ENCODE data around the gene HTATIP2. TPM values are rescaled to one million over a fixed set of nuclear protein-coding genes. Genes with fewer than 3 reads are reported as not detected.
A peak's percentile ranks its signal among the peaks of the same experiment; 100 is the strongest.
"Not testable (repeated sequence)": the region's sequence is repeated elsewhere in the genome, so short reads cannot be mapped to it uniquely, and the experiment has no call there.

HTATIP2 gene
- total and polyA plus RNA-seq, 7 donors: 31.3 to 184 (median 54.4) TPM

GRCh38 chr11:20357150-20357549, 6.4 kb upstream of the HTATIP2 start:
- no peak for DNase-seq
- Histone ChIP-seq H3K4me1 (no peaks in the 10 kb centered on the region), H3K9me3 (no peaks in the 10 kb centered on the region), H3K27ac (no peak overlapping the region), H3K27me3 (ENCODE audit: insufficient read depth in 3 of 3, low read length in 2 of 3) (no peaks in the 10 kb centered on the region), H3K36me3 (ENCODE audit: insufficient read depth in 1 of 2, low read depth in 1 of 2) (no peaks in the 10 kb centered on the region), H3K4me3 (no peak overlapping the region)
- intact Hi-C loops (cut with DNase I): loop anchor here in 1 of 2 donors (10.0 kb wide), 1 partner anchor 412 kb away; no protein-coding TSS in a partner anchor
- ATAC-seq: no peak
- 35 to 51% (median 50%) methylated on average over 1 of the region's 1 CpG for WGBS, 3 donors
- no peak for TF ChIP-seq CTCF (IDR thresholded peaks at IDR 0.05)

GRCh38 chr11:20360650-20361049, 2.9 kb upstream of the HTATIP2 start:
- 62 to 67% (median 63%) methylated on average over 7 of the region's 7 CpGs for WGBS, 3 donors

GRCh38 chr11:20362481-20362880, 1.0 kb upstream of the HTATIP2 start:
- Histone ChIP-seq H3K36me3 (ENCODE audit: insufficient read depth in 1 of 2, low read depth in 1 of 2) (peaks cover 0 to 6% of the 10 kb centered on the region in 2 donors), H3K27ac (no peak overlapping the region), H3K27me3 (ENCODE audit: insufficient read depth in 3 of 3, low read length in 2 of 3) (no peaks in the 10 kb centered on the region), H3K9me3 (no peaks in the 10 kb centered on the region), H3K4me1 (peaks cover 18% of the 10 kb centered on the region), H3K4me3 (no peak overlapping the region)
- intact Hi-C loops (cut with DNase I): no loop called here
- no peak for DNase-seq
- 0 to 2% (median 0%) methylated on average over 1 of the region's 1 CpG for WGBS, 3 donors
- ATAC-seq: no peak
- no peak for TF ChIP-seq CTCF (IDR thresholded peaks at IDR 0.05)

More at GRCh38 chr11:20360650-20361049, 2.9 kb upstream of the HTATIP2 start:
- no peak overlapping the region for H3K4me3 ChIP-seq
- intact Hi-C loops (cut with DNase I): no loop called here
- H3K4me1 ChIP-seq: peaks cover 9% of the 10 kb centered on the region
- DNase-seq (no peak), ATAC-seq (no peak)
- H3K27ac ChIP-seq: no peak overlapping the region
- H3K9me3 ChIP-seq: no peaks in the 10 kb centered on the region
- H3K36me3 ChIP-seq (ENCODE audit: insufficient read depth in 1 of 2, low read depth in 1 of 2): no peaks in the 10 kb centered on the region
- no peaks in the 10 kb centered on the region for H3K27me3 ChIP-seq (ENCODE audit: insufficient read depth in 3 of 3, low read length in 2 of 3)
- no peak for TF ChIP-seq CTCF (IDR thresholded peaks at IDR 0.05)

- Histone ChIP-seq H3K4me3 (peak overlapping the region; percentile 89), H3K4me1 (peaks cover 20% of the 10 kb centered on the region), H3K27ac (peak overlapping the region; percentile 89), H3K36me3 (ENCODE audit: insufficient read depth in 1 of 2, low read depth in 1 of 2) (peaks cover 0 to 12% of the 10 kb centered on the region in 2 donors), H3K9me3 (no peaks in the 10 kb centered on the region), H3K27me3 (ENCODE audit: insufficient read depth in 3 of 3, low read length in 2 of 3) (no peaks in the 10 kb centered on the region)
- WGBS, 3 donors: 74 to 81% (median 78%) methylated on average over 2 of the region's 2 CpGs
- no peak for DNase-seq
- intact Hi-C loops (cut with DNase I): no loop called here
- ATAC-seq: peak in 1 of 4 donors; percentile 1
- no peak for TF ChIP-seq CTCF (IDR thresholded peaks at IDR 0.05)
Observed at GRCh38 chr11:20363149-20363499, 390 bp upstream of the HTATIP2 start.

GRCh38 chr11:20364341-20364792, 853 bp downstream of the HTATIP2 start:
- DNase-seq: peak in 1 of 2 donors; percentile 16
- H3K27ac ChIP-seq: peak overlapping the region; percentile 89
- ATAC-seq: peak; percentile 50 to 69 (median 51)

GRCh38 chr11:20365465-20365864, 2.0 kb downstream of the HTATIP2 start:
- 89 to 93% (median 91%) methylated on average over 6 of the region's 6 CpGs for WGBS, 3 donors
- H3K27me3 ChIP-seq (ENCODE audit: insufficient read depth in 3 of 3, low read length in 2 of 3); intact Hi-C loops (cut with DNase I); ATAC-seq; H3K27ac ChIP-seq; H3K9me3 ChIP-seq; DNase-seq: not testable (repeated sequence)
- peak overlapping the region; percentile 89 for H3K4me3 ChIP-seq
- peaks cover 4 to 24% of the 10 kb centered on the region in 2 donors for H3K36me3 ChIP-seq (ENCODE audit: insufficient read depth in 1 of 2, low read depth in 1 of 2)
- H3K4me1 ChIP-seq: peaks cover 27% of the 10 kb centered on the region

More at GRCh38 chr11:20364341-20364792, 853 bp downstream of the HTATIP2 start:
- TF ChIP-seq CTCF (IDR thresholded peaks at IDR 0.05): no peak
- intact Hi-C loops (cut with DNase I): no loop called here
- peak overlapping the region; percentile 89 for H3K4me3 ChIP-seq
- H3K9me3 ChIP-seq: no peaks in the 10 kb centered on the region
- 24 to 29% (median 25%) methylated on average over 6 of the region's 6 CpGs for WGBS, 3 donors
- peaks cover 27% of the 10 kb centered on the region for H3K4me1 ChIP-seq
- H3K27me3 ChIP-seq (ENCODE audit: insufficient read depth in 3 of 3, low read length in 2 of 3): no peaks in the 10 kb centered on the region
- H3K36me3 ChIP-seq (ENCODE audit: insufficient read depth in 1 of 2, low read depth in 1 of 2): peaks cover 4 to 21% of the 10 kb centered on the region in 2 donors

Measured in psoas muscle (tissue), 8 donors.